ENCODE data around the gene PDSS2.

- TF ChIP-seq GATA2 (IDR thresholded peaks at IDR 0.05; ENCODE audit: low read depth, low read length): peak; percentile 79
- TF ChIP-seq GATA3 (IDR thresholded peaks at IDR 0.05; ENCODE audit: low read depth, low read length): no peak
Measured at GRCh38 chr6:107115695-107116327, 343.6 kb downstream of the PDSS2 start.
